HEK293 (cell line): ENCODE measurements around the gene BIRC6.
"Not testable (repeated sequence)": the region's sequence is repeated elsewhere in the genome, so short reads cannot be mapped to it uniquely, and the experiment has no call there.

ENCODE experiments used
- CTCF ChIA-PET: fragments of 350-600 bp; formaldehyde crosslinking; extraction: SDS; loops from one replicate; lab custom pipeline; 2021; ENCODE audit warnings: antibody characterized with exemption; lab: Yijun Ruan, JAX
- POLR2A ChIA-PET: fragments of 300-600 bp; formaldehyde crosslinking; extraction: SDS; loops from one replicate; lab custom pipeline; 2020; ENCODE audit warnings: antibody characterized with exemption, inconsistent platforms; lab: Yijun Ruan, JAX
- H3K27ac ChIP-seq: fragments of 200-500 bp; sonication (Bioruptor generic); 2 replicates; pipeline ENCODE4 v1.5.1; 2014; ENCODE audit warnings: low read depth, low read length, control low read depth, inconsistent platforms; ENCODE audit errors: extremely low read depth
- H3K36me3 ChIP-seq, 2 experiments: fragments of 200-500 bp in 1 of 2; sonication (Bioruptor generic) in 1 of 2; 1 replicate in 1 of 2; 2 replicates in 1 of 2; pipeline ENCODE4 v1.5.1; 2014 to 2017; ENCODE audit warnings: inconsistent platforms in 2 of 2, low read length in 2 of 2; ENCODE audit not compliant: control insufficient read depth in 2 of 2, insufficient read depth in 1 of 2
- H3K4me1 ChIP-seq: fragments of 200-500 bp; sonication (Bioruptor generic); 2 replicates; pipeline ENCODE4 v1.5.1; 2014; ENCODE audit warnings: mild to moderate bottlenecking, low read length, inconsistent platforms; ENCODE audit not compliant: control insufficient read depth, insufficient read depth
- H3K4me3 ChIP-seq: 2 replicates; pipeline ENCODE4 v1.5.1; 2011; ENCODE audit warnings: low read depth, mild to moderate bottlenecking, control low read depth, low read length, moderate library complexity
- H3K9me3 ChIP-seq: fragments of 200-500 bp; sonication (Bioruptor generic); 2 replicates; pipeline ENCODE4 v1.5.1; 2014; ENCODE audit warnings: low read depth, low read length, inconsistent platforms; ENCODE audit not compliant: control insufficient read depth, insufficient read depth
- RBAK ChIP-seq: fragments of 450-650 bp; formaldehyde crosslinking; IDR thresholded peaks from 2 replicates; pipeline ENCODE4 v1.5.1; 2016; ENCODE audit warnings: missing biosample characterization, missing genetic modification characterization
- ZBTB21 ChIP-seq: fragments of 450-650 bp; formaldehyde crosslinking; IDR thresholded peaks from 2 replicates; pipeline ENCODE4 v1.5.1; 2017; ENCODE audit warnings: missing biosample characterization, missing genetic modification characterization
- ZFHX2 ChIP-seq: fragments of 450-650 bp; formaldehyde crosslinking; conservative IDR thresholded peaks from 2 replicates; pipeline ENCODE4 v1.5.1; 2016; ENCODE audit warnings: missing biosample characterization, missing genetic modification characterization
- ZIC2 ChIP-seq: fragments of 450-650 bp; formaldehyde crosslinking; IDR thresholded peaks from 2 replicates; pipeline ENCODE4 v1.5.1; 2016; ENCODE audit warnings: missing biosample characterization, missing genetic modification characterization
- ZNF10 ChIP-seq: fragments of 450-650 bp; formaldehyde crosslinking; IDR thresholded peaks from 2 replicates; pipeline ENCODE4 v1.5.1; 2017; ENCODE audit warnings: missing biosample characterization, missing genetic modification characterization
- ZNF140 ChIP-seq: fragments of 450-650 bp; formaldehyde crosslinking; IDR thresholded peaks from 2 replicates; pipeline ENCODE4 v1.5.1; 2016; ENCODE audit warnings: missing biosample characterization, missing genetic modification characterization
- ZNF155 ChIP-seq: fragments of 450-650 bp; formaldehyde crosslinking; IDR thresholded peaks from 2 replicates; pipeline ENCODE4 v1.5.1; 2016; ENCODE audit warnings: missing biosample characterization, missing genetic modification characterization
- ZNF37A ChIP-seq: fragments of 450-650 bp; IDR thresholded peaks from 2 replicates; pipeline ENCODE4 v1.5.1; 2018; ENCODE audit warnings: missing biosample characterization, missing genetic modification characterization
- ZNF391 ChIP-seq: fragments of 450-650 bp; formaldehyde crosslinking; IDR thresholded peaks from 2 replicates; pipeline ENCODE4 v1.5.1; 2016; ENCODE audit warnings: low read depth, missing biosample characterization, missing genetic modification characterization, borderline replicate concordance
- ZNF394 ChIP-seq: fragments of 450-650 bp; formaldehyde crosslinking; IDR thresholded peaks from 2 replicates; pipeline ENCODE4 v1.5.1; 2016; ENCODE audit warnings: missing biosample characterization, missing genetic modification characterization, mild to moderate bottlenecking, moderate library complexity, borderline replicate concordance
- ZNF585B ChIP-seq: fragments of 450-650 bp; formaldehyde crosslinking; IDR thresholded peaks from 2 replicates; pipeline ENCODE4 v1.5.1; 2016; ENCODE audit warnings: missing biosample characterization, missing genetic modification characterization
- ZNF596 ChIP-seq: fragments of 450-650 bp; IDR thresholded peaks from 2 replicates; pipeline ENCODE4 v1.5.0; 2018; ENCODE audit warnings: missing biosample characterization, mild to moderate bottlenecking, missing genetic modification characterization, moderate library complexity
- ZNF610 ChIP-seq: fragments of 450-650 bp; formaldehyde crosslinking; IDR thresholded peaks from 2 replicates; pipeline ENCODE4 v1.5.1; 2016; ENCODE audit warnings: missing biosample characterization, missing genetic modification characterization, borderline replicate concordance
- ZNF629 ChIP-seq: fragments of 450-650 bp; formaldehyde crosslinking; IDR thresholded peaks from 2 replicates; pipeline ENCODE4 v1.5.1; 2017; ENCODE audit warnings: missing biosample characterization, missing genetic modification characterization
- TF ChIP-seq, protein P1 (sequence below): fragments of 450-650 bp; formaldehyde crosslinking; IDR thresholded peaks from 2 replicates; pipeline ENCODE4 v1.5.1; 2016; ENCODE audit warnings: missing biosample characterization, missing genetic modification characterization
- TF ChIP-seq, protein P2 (sequence below): fragments of 450-650 bp; formaldehyde crosslinking; conservative IDR thresholded peaks from 2 replicates; pipeline ENCODE4 v1.5.1; 2016; ENCODE audit warnings: low read depth, missing biosample characterization, missing genetic modification characterization
- TF ChIP-seq, protein P3 (sequence below): fragments of 450-650 bp; formaldehyde crosslinking; IDR thresholded peaks from 2 replicates; pipeline ENCODE4 v1.5.1; 2016; ENCODE audit warnings: missing biosample characterization, missing genetic modification characterization
- TF ChIP-seq, protein P4 (sequence below): fragments of 450-650 bp; IDR thresholded peaks from 2 replicates; pipeline ENCODE4 v1.5.1; 2018; ENCODE audit warnings: missing biosample characterization, mild to moderate bottlenecking, missing genetic modification characterization
- TF ChIP-seq, protein P5 (sequence below): fragments of 450-650 bp; formaldehyde crosslinking; IDR thresholded peaks from 2 replicates; pipeline ENCODE4 v1.5.1; 2016; ENCODE audit warnings: missing biosample characterization, missing genetic modification characterization
- TF ChIP-seq, protein P6 (sequence below): fragments of 450-650 bp; formaldehyde crosslinking; IDR thresholded peaks from 2 replicates; pipeline ENCODE4 v1.5.1; 2016; ENCODE audit warnings: missing biosample characterization, missing genetic modification characterization

The BIRC6 gene

DNA sequence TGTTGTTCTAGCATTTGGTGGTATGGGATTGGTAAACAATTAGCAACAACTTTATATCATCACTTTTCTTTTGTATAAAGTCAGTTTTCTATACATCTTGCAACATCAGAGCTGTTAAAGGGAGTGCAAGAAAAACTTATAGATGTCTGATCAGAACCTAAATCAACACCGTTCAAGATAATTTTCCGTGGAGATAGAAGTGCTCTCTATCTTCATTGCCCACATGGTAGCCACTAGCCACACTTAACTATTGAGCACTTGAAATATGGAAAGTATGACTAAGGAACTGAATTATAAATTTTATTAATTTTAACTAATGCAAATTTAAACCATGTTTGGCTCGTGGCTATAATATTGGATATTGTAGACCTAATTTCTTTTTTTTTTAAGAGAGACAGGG lies 276.2 kb downstream of the BIRC6 start (continued):
- TF ChIP-seq ZNF140 (tag by site-specific recombination) (no peak), ZNF37A (tag by site-specific recombination) (no peak)

DNA sequence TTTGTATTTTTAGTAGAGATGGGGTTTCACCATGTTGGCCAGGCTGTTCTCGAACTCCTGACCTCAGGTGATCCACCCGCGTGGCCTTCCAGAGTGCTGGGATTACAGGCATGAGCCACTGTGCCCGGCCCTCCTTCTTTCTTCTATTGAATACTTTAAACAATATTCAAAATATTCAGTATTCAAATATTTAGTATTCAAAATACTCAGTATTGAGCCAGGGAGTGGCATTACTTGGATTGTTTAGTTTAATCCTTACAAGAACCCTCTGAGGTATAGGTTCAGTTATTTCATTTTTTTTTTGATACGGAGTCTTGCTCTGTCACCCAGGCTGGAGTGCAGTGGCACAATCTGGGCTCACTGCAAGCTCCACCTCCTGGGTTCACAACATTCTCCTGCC lies 281.7 kb downstream of the BIRC6 start:
- H3K9me3 ChIP-seq, POLR2A ChIA-PET, H3K4me3 ChIP-seq, H3K4me1 ChIP-seq, H3K27ac ChIP-seq: not testable (repeated sequence)
- CTCF ChIA-PET = interaction anchor here (0.7 kb wide), 1 partner anchor 753 kb away, joined by 5 read pairs; no protein-coding TSS in a partner anchor
- H3K36me3 ChIP-seq = peaks cover 21 to 54% of the 10 kb centered on the region in 2 experiments

DNA sequence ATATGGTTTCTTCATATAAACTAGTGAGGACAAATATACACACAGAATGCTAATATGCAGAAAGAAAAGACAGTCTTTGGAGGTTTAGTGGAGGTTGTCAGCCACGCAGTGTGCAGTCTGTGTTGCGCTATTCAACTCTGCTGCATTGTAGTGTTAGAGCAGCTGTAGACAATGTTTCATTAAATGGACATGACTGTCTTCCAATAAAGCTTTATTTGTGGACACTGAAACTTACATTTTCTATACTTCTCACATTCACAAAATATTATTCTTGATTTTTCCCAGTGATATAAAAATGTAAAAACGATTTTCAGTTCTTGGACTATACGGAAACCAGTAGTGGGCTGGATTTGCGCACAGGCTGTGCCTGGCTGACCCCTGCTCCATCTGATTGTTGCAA lies 284.4 kb downstream of the BIRC6 start:
- no peak overlapping the region for H3K4me3 ChIP-seq
- peaks cover 18 to 47% of the 10 kb centered on the region in 2 experiments; a peak in 2 of 3 replicates for H3K36me3 ChIP-seq
- no peaks in the 10 kb centered on the region for H3K4me1 ChIP-seq
- ChIA-PET CTCF (no interaction called here), POLR2A (no interaction called here)
- H3K27ac ChIP-seq = no peak overlapping the region
- H3K9me3 ChIP-seq = no peaks in the 10 kb centered on the region
- TF ChIP-seq, protein P1, sequence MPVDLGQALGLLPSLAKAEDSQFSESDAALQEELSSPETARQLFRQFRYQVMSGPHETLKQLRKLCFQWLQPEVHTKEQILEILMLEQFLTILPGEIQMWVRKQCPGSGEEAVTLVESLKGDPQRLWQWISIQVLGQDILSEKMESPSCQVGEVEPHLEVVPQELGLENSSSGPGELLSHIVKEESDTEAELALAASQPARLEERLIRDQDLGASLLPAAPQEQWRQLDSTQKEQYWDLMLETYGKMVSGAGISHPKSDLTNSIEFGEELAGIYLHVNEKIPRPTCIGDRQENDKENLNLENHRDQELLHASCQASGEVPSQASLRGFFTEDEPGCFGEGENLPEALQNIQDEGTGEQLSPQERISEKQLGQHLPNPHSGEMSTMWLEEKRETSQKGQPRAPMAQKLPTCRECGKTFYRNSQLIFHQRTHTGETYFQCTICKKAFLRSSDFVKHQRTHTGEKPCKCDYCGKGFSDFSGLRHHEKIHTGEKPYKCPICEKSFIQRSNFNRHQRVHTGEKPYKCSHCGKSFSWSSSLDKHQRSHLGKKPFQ (tag by site-specific recombination) = no peak
- TF ChIP-seq ZFHX2 (tag by site-specific recombination) (no peak), ZNF394 (tag by site-specific recombination) (no peak), RBAK (tag by site-specific recombination) (no peak), ZNF610 (tag by site-specific recombination) (no peak), ZNF596 (tag by site-specific recombination) (no peak), ZNF37A (tag by site-specific recombination) (no peak), ZNF391 (no peak), ZNF10 (tag by site-specific recombination) (no peak), ZIC2 (no peak), ZBTB21 (tag by site-specific recombination) (no peak), ZNF629 (tag by site-specific recombination) (no peak), ZNF155 (tag by site-specific recombination) (no peak), ZNF585B (tag by site-specific recombination) (no peak)
- TF ChIP-seq, protein P2, sequence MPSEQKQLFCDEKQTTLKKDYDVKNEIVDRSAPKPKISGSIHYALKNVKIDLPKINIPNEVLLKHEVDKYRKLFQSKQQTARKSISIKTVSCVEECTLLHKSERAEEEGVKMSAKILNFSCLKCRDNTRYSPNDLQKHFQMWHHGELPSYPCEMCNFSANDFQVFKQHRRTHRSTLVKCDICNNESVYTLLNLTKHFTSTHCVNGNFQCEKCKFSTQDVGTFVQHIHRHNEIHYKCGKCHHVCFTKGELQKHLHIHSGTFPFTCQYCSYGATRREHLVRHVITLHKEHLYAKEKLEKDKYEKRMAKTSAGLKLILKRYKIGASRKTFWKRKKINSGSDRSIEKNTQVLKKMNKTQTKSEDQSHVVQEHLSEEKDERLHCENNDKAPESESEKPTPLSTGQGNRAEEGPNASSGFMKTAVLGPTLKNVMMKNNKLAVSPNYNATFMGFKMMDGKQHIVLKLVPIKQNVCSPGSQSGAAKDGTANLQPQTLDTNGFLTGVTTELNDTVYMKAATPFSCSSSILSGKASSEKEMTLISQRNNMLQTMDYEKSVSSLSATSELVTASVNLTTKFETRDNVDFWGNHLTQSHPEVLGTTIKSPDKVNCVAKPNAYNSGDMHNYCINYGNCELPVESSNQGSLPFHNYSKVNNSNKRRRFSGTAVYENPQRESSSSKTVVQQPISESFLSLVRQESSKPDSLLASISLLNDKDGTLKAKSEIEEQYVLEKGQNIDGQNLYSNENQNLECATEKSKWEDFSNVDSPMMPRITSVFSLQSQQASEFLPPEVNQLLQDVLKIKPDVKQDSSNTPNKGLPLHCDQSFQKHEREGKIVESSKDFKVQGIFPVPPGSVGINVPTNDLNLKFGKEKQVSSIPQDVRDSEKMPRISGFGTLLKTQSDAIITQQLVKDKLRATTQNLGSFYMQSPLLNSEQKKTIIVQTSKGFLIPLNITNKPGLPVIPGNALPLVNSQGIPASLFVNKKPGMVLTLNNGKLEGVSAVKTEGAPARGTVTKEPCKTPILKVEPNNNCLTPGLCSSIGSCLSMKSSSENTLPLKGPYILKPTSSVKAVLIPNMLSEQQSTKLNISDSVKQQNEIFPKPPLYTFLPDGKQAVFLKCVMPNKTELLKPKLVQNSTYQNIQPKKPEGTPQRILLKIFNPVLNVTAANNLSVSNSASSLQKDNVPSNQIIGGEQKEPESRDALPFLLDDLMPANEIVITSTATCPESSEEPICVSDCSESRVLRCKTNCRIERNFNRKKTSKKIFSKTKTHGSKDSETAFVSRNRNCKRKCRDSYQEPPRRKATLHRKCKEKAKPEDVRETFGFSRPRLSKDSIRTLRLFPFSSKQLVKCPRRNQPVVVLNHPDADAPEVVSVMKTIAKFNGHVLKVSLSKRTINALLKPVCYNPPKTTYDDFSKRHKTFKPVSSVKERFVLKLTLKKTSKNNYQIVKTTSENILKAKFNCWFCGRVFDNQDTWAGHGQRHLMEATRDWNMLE (tag by site-specific recombination) = no peak
- TF ChIP-seq, protein P3, sequence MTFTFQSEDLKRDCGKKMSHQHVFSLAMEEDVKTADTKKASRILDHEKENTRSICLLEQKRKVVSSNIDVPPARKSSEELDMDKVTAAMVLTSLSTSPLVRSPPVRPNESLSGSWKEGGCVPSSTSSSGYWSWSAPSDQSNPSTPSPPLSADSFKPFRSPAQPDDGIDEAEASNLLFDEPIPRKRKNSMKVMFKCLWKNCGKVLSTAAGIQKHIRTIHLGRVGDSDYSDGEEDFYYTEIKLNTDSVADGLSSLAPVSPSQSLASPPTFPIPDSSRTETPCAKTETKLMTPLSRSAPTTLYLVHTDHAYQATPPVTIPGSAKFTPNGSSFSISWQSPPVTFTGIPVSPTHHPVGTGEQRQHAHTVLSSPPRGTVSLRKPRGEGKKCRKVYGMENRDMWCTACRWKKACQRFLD (tag by site-specific recombination) = no peak
- TF ChIP-seq, protein P4, sequence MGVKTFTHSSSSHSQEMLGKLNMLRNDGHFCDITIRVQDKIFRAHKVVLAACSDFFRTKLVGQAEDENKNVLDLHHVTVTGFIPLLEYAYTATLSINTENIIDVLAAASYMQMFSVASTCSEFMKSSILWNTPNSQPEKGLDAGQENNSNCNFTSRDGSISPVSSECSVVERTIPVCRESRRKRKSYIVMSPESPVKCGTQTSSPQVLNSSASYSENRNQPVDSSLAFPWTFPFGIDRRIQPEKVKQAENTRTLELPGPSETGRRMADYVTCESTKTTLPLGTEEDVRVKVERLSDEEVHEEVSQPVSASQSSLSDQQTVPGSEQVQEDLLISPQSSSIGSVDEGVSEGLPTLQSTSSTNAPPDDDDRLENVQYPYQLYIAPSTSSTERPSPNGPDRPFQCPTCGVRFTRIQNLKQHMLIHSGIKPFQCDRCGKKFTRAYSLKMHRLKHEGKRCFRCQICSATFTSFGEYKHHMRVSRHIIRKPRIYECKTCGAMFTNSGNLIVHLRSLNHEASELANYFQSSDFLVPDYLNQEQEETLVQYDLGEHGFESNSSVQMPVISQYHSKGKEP (tag by site-specific recombination) = no peak
- TF ChIP-seq, protein P5, sequence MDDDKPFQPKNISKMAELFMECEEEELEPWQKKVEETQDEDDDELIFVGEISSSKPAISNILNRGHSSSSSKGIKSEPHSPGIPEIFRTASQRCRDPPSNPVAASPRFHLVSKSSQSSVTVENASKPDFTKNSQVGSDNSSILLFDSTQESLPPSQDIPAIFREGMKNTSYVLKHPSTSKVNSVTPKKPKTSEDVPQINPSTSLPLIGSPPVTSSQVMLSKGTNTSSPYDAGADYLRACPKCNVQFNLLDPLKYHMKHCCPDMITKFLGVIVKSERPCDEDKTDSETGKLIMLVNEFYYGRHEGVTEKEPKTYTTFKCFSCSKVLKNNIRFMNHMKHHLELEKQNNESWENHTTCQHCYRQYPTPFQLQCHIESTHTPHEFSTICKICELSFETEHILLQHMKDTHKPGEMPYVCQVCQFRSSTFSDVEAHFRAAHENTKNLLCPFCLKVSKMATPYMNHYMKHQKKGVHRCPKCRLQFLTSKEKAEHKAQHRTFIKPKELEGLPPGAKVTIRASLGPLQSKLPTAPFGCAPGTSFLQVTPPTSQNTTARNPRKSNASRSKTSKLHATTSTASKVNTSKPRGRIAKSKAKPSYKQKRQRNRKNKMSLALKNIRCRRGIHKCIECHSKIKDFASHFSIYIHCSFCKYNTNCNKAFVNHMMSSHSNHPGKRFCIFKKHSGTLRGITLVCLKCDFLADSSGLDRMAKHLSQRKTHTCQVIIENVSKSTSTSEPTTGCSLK = no peak
- TF ChIP-seq, protein P6, sequence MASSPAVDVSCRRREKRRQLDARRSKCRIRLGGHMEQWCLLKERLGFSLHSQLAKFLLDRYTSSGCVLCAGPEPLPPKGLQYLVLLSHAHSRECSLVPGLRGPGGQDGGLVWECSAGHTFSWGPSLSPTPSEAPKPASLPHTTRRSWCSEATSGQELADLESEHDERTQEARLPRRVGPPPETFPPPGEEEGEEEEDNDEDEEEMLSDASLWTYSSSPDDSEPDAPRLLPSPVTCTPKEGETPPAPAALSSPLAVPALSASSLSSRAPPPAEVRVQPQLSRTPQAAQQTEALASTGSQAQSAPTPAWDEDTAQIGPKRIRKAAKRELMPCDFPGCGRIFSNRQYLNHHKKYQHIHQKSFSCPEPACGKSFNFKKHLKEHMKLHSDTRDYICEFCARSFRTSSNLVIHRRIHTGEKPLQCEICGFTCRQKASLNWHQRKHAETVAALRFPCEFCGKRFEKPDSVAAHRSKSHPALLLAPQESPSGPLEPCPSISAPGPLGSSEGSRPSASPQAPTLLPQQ (tag by site-specific recombination) = no peak
